Memory B cell (primary cell): ENCODE measurements around the gene EXOC3L2.

ENCODE experiments used
- ATAC-seq: fragments of 150-1000 bp; cut with Tn5 transposase; 2 replicates; pipeline ENCODE4 v1.10.0; 2021; ENCODE audit warnings: low read depth, mild to moderate bottlenecking, moderate library complexity
- DNase-seq, 2 donors: peaks; one replicate each; pipeline ENCODE4 v3.0.0; 2022; ENCODE audit warnings: low spot score in 2 of 2
- H3K27ac Mint-ChIP-seq: one replicate; pipeline ENCODE4 v1.8.0; 2022; ENCODE audit warnings: mild to moderate bottlenecking, moderate library complexity, mixed read lengths
- H3K27me3 Mint-ChIP-seq: one replicate; pipeline ENCODE4 v1.8.0; 2022; ENCODE audit warnings: mixed read lengths
- H3K36me3 Mint-ChIP-seq: one replicate; pipeline ENCODE4 v1.8.0; 2022; ENCODE audit warnings: mild to moderate bottlenecking, mixed read lengths
- H3K4me1 Mint-ChIP-seq: one replicate; pipeline ENCODE4 v1.8.0; 2022; ENCODE audit warnings: mixed read lengths
- H3K4me3 Mint-ChIP-seq: one replicate; pipeline ENCODE4 v1.8.0; 2022; ENCODE audit warnings: mild to moderate bottlenecking, moderate library complexity, mixed read lengths
- H3K9me3 Mint-ChIP-seq: one replicate; pipeline ENCODE4 v1.8.0; 2022; ENCODE audit warnings: mixed read lengths

The EXOC3L2 gene

GRCh38 chr19:45191375-45191774 is 53.8 kb downstream of the EXOC3L2 start:
- H3K4me1 Mint-ChIP-seq = peaks cover 4% of the 10 kb centered on the region
- no peak overlapping the region for H3K4me3 Mint-ChIP-seq
- peaks cover 3% of the 10 kb centered on the region for H3K9me3 Mint-ChIP-seq
- H3K27ac Mint-ChIP-seq = no peak overlapping the region
- DNase-seq = no peak
- H3K36me3 Mint-ChIP-seq = peaks cover 23% of the 10 kb centered on the region
- peaks cover 6% of the 10 kb centered on the region for H3K27me3 Mint-ChIP-seq
- ATAC-seq = no peak

GRCh38 chr19:45189971-45190370 is 55.2 kb downstream of the EXOC3L2 start:
- H3K4me3 Mint-ChIP-seq = no peak overlapping the region
- peaks cover 6% of the 10 kb centered on the region for H3K4me1 Mint-ChIP-seq
- DNase-seq (no peak), ATAC-seq (no peak)
- no peak overlapping the region for H3K27ac Mint-ChIP-seq
- peaks cover 3% of the 10 kb centered on the region for H3K27me3 Mint-ChIP-seq
- H3K36me3 Mint-ChIP-seq = peaks cover 17% of the 10 kb centered on the region
- H3K9me3 Mint-ChIP-seq = peaks cover 3% of the 10 kb centered on the region

- peak in 1 of 2 donors; percentile 55 for DNase-seq
- H3K9me3 Mint-ChIP-seq = peaks cover 3% of the 10 kb centered on the region
- no peak overlapping the region for H3K4me3 Mint-ChIP-seq
- no peak overlapping the region for H3K27ac Mint-ChIP-seq
- peak; percentile 87 for ATAC-seq
- H3K4me1 Mint-ChIP-seq = peaks cover 16% of the 10 kb centered on the region
- H3K27me3 Mint-ChIP-seq = no peaks in the 10 kb centered on the region
- peaks cover 14% of the 10 kb centered on the region for H3K36me3 Mint-ChIP-seq
Observed at GRCh38 chr19:45187421-45188100, 57.6 kb downstream of the EXOC3L2 start.

- Mint-ChIP-seq H3K9me3 (peaks cover 3% of the 10 kb centered on the region), H3K27ac (no peak overlapping the region), H3K36me3 (peaks cover 14% of the 10 kb centered on the region), H3K4me3 (no peak overlapping the region), H3K27me3 (no peaks in the 10 kb centered on the region), H3K4me1 (peaks cover 16% of the 10 kb centered on the region)
- ATAC-seq (no peak), DNase-seq (no peak)
Observed at GRCh38 chr19:45186509-45187334, 58.5 kb downstream of the EXOC3L2 start.

- ATAC-seq (no peak), DNase-seq (no peak)
- Mint-ChIP-seq H3K27ac (peak overlapping the region; percentile 58), H3K9me3 (no peaks in the 10 kb centered on the region), H3K27me3 (no peaks in the 10 kb centered on the region), H3K4me1 (peaks cover 31% of the 10 kb centered on the region), H3K36me3 (peaks cover 10% of the 10 kb centered on the region), H3K4me3 (no peak overlapping the region)
Observed at GRCh38 chr19:45184115-45184514, 61.1 kb downstream of the EXOC3L2 start.

GRCh38 chr19:45182758-45183157 is 62.4 kb downstream of the EXOC3L2 start:
- H3K27ac Mint-ChIP-seq = no peak overlapping the region
- DNase-seq = no peak
- no peaks in the 10 kb centered on the region for H3K27me3 Mint-ChIP-seq
- peak overlapping the region; percentile 46 for H3K4me3 Mint-ChIP-seq
- H3K4me1 Mint-ChIP-seq = peaks cover 31% of the 10 kb centered on the region
- H3K9me3 Mint-ChIP-seq = no peaks in the 10 kb centered on the region
- no peak for ATAC-seq
- peaks cover 10% of the 10 kb centered on the region for H3K36me3 Mint-ChIP-seq

GRCh38 chr19:45180936-45181335 is 64.3 kb downstream of the EXOC3L2 start:
- Mint-ChIP-seq H3K36me3 (peaks cover 10% of the 10 kb centered on the region), H3K4me1 (peaks cover 28% of the 10 kb centered on the region), H3K27me3 (no peaks in the 10 kb centered on the region), H3K9me3 (no peaks in the 10 kb centered on the region), H3K27ac (peak overlapping the region; percentile 64), H3K4me3 (peak overlapping the region; percentile 77)
- no peak for ATAC-seq
- DNase-seq = no peak

GRCh38 chr19:45179892-45180370 is 65.3 kb downstream of the EXOC3L2 start:
- no peaks in the 10 kb centered on the region for H3K9me3 Mint-ChIP-seq
- peaks cover 13% of the 10 kb centered on the region for H3K36me3 Mint-ChIP-seq
- no peak for ATAC-seq
- H3K27me3 Mint-ChIP-seq = no peaks in the 10 kb centered on the region
- H3K27ac Mint-ChIP-seq = no peak overlapping the region
- H3K4me1 Mint-ChIP-seq = peaks cover 27% of the 10 kb centered on the region
- H3K4me3 Mint-ChIP-seq = peak overlapping the region; percentile 78
- DNase-seq = no peak

GRCh38 chr19:45179072-45179891 is 65.9 kb downstream of the EXOC3L2 start:
- H3K27me3 Mint-ChIP-seq = no peaks in the 10 kb centered on the region
- ATAC-seq = no peak
- peak overlapping the region; percentile 88 for H3K4me3 Mint-ChIP-seq
- H3K4me1 Mint-ChIP-seq = peaks cover 25% of the 10 kb centered on the region
- H3K9me3 Mint-ChIP-seq = no peaks in the 10 kb centered on the region
- peak overlapping the region; percentile 92 for H3K27ac Mint-ChIP-seq
- H3K36me3 Mint-ChIP-seq = peaks cover 13% of the 10 kb centered on the region
- DNase-seq = peak; percentile 27 to 51

- H3K9me3 Mint-ChIP-seq = no peaks in the 10 kb centered on the region
- DNase-seq (peak; percentile 96 to 99), ATAC-seq (peak; percentile 77)
- H3K4me1 Mint-ChIP-seq = peaks cover 23% of the 10 kb centered on the region
- peak within 1 kb of the TSS; percentile 92 for H3K27ac Mint-ChIP-seq
- peak within 1 kb of the TSS; percentile 88 for H3K4me3 Mint-ChIP-seq
- H3K36me3 Mint-ChIP-seq = peaks cover 13% of the 10 kb centered on the region
- H3K27me3 Mint-ChIP-seq = no peaks in the 10 kb centered on the region
Observed at GRCh38 chr19:45178262-45179071, 66.7 kb downstream of the EXOC3L2 start, which contains the start of gene BLOC1S3. Gene BLOC1S3, plus strand, starts transcription at chr19:45178784. Its CDS starts 513 bp downstream, at chr19:45179297.

GRCh38 chr19:45177817-45178261 is 67.4 kb downstream of the EXOC3L2 start, which contains the start of gene TRAPPC6A:
Gene TRAPPC6A, minus strand, starts transcription at chr19:45178237. Its CDS starts 19 bp downstream, at chr19:45178218.
- DNase-seq = no peak
- no peaks in the 10 kb centered on the region for H3K27me3 Mint-ChIP-seq
- peak within 1 kb of the TSS; percentile 92 for H3K27ac Mint-ChIP-seq
- H3K36me3 Mint-ChIP-seq = peaks cover 11% of the 10 kb centered on the region
- H3K4me1 Mint-ChIP-seq = peaks cover 23% of the 10 kb centered on the region
- ATAC-seq = peak; percentile 1
- no peaks in the 10 kb centered on the region for H3K9me3 Mint-ChIP-seq
- H3K4me3 Mint-ChIP-seq = peak within 1 kb of the TSS; percentile 88

- no peak for ATAC-seq
- no peaks in the 10 kb centered on the region for H3K27me3 Mint-ChIP-seq
- no peaks in the 10 kb centered on the region for H3K9me3 Mint-ChIP-seq
- DNase-seq = no peak
- H3K27ac Mint-ChIP-seq = no peak overlapping the region
- peaks cover 21% of the 10 kb centered on the region for H3K4me1 Mint-ChIP-seq
- peaks cover 2% of the 10 kb centered on the region for H3K36me3 Mint-ChIP-seq
- peak overlapping the region; percentile 1 for H3K4me3 Mint-ChIP-seq
Observed at GRCh38 chr19:45175515-45176345, 69.5 kb downstream of the EXOC3L2 start.
